LNCaP clone FGC (cell line): ENCODE results near the gene GPC5.
A peak's percentile ranks its signal among the peaks of the same experiment; 100 is the strongest.

Experiments used
- DNase-seq: peaks from one replicate; pipeline ENCODE4 v3.0.0-alpha.2; 2011; ENCODE audit warnings: low read depth
- H3K4me3 ChIP-seq: 2 replicates; pipeline ENCODE4 v1.5.1; 2011; ENCODE audit warnings: mild to moderate bottlenecking, low read depth, low read length, control low read depth
- CTCF ChIP-seq: IDR thresholded peaks from 2 replicates; pipeline ENCODE4 v1.5.1; 2012; ENCODE audit warnings: mild to moderate bottlenecking; ENCODE audit not compliant: control insufficient read depth, insufficient read depth; ENCODE audit errors: extremely low read depth

GPC5 gene

DNA sequence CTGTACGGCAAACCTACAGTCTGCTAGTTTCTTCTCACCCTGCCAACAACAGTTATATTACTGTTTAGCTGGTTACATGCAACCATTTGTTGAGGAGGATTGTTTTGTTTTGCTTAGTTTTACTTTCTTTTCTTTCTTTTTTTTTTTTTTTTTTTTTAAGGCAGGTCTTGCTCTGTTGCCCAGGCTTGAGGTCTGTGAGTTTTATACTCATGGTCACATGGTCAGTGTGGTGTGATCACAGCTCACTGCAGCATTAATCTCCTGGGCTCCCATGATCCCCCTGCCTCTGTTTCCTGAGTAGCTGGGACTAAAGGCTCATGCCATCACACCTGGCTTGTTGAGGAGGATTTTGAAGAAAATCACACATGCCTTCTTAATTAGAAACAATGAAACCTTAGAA, 505.6 kb downstream of the GPC5 start:
- DNase-seq: no peak
- H3K4me3 ChIP-seq: no peak overlapping the region
- no peak for TF ChIP-seq CTCF

- TF ChIP-seq CTCF: no peak
- no peak for DNase-seq
- H3K4me3 ChIP-seq: no peak overlapping the region
These were observed 506.2 kb downstream of the GPC5 start for GRCh38 chr13:91904597-91904996.

DNA sequence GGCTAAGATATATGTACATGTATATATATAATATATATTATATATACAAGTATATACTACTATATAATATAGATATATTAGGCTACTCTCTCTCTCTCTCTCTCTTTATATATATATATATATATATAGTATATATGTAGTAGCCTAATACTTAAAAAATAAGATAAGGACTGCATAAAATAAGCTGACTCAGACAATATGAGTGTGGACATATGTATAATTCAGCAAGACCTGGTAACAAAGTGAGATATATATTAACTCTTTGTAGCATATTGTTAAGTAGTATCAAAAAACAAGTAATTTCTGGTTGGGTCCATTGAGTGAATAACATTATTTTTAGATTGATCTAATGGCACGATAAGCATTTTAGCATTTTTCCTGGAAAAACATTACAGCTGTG, 509.0 kb downstream of the GPC5 start:
- DNase-seq: no peak
- no peak overlapping the region for H3K4me3 ChIP-seq
- no peak for TF ChIP-seq CTCF

DNA sequence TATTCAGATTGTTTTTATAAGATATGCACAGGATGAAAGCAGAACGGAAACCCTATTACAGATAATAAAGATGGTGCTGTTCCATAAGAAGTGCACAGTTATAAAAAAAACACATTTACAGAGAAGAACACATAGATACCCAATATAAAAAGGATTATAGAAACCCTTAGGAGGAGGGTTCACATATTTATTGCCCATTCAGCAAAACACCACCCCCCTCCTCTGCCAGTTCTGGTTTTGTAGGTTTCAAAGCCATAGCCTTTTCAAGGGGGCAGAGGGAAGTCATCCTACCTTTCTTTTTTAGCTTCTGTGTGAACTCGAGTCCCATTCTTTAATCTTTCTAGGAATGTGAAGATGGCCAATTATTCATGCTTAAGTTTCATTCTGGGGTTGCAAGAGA, 511.2 kb downstream of the GPC5 start:
- TF ChIP-seq CTCF: no peak
- no peak overlapping the region for H3K4me3 ChIP-seq
- no peak for DNase-seq

DNA sequence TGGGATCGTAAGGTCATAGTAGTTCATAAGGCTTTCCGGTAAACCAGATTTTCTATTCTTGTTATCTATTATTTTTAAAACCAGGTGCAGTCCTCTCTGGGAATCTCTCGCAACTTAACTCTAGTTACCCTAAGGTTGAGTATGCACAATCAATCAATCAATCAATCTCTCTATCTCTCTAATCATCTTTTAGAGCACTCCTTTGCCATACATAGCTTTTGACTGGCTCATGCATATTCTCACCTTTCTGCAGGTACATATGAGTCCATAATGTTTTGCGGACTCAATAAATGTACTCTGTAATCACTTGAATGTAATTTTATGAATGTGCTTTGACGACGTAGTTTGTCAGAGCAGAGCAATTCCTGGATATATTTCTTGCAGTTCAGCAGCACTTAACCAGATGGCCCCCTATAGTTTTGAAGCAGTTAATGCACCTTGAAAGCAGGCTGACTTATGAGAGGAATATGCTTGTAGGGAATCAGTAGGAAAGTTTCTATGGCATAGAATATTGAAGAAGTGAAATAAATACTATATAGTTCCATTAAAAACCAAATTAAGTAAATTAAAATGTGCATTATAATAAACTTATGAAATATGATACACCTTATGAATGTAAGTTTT, 524.7 kb downstream of the GPC5 start:
- TF ChIP-seq CTCF: peak; percentile 37
- H3K4me3 ChIP-seq: no peak overlapping the region
- DNase-seq: no peak

- TF ChIP-seq CTCF: no peak
- H3K4me3 ChIP-seq: no peak overlapping the region
- DNase-seq: no peak
These were observed 532.3 kb downstream of the GPC5 start for GRCh38 chr13:91930687-91931086.

GRCh38 chr13:91934354-91934753, 535.9 kb downstream of the GPC5 start:
- no peak for TF ChIP-seq CTCF
- no peak for DNase-seq
- H3K4me3 ChIP-seq: no peak overlapping the region
